NCI-H82 (cell line): ENCODE results near the gene LRRC18.

Experiments
- DNase-seq: peaks from one replicate; lab custom pipeline; 2025; lab: John Stamatoyannopoulos, UW

The LRRC18 gene

GRCh38 chr10:48907730-48908129 lies 31.9 kb downstream of the LRRC18 start:
- no peak for DNase-seq

- DNase-seq, result no peak
Measured at GRCh38 chr10:48906841-48907240, 32.8 kb downstream of the LRRC18 start.

- no peak for DNase-seq
Measured at GRCh38 chr10:48905311-48905710, 34.3 kb downstream of the LRRC18 start.

GRCh38 chr10:48904861-48905260 lies 34.8 kb downstream of the LRRC18 start:
- no peak for DNase-seq

- no peak for DNase-seq
Measured at GRCh38 chr10:48903151-48903550, 36.5 kb downstream of the LRRC18 start.

- DNase-seq, result no peak
Measured at GRCh38 chr10:48902096-48902495, 37.5 kb downstream of the LRRC18 start.

- DNase-seq, result no peak
Measured at GRCh38 chr10:48901319-48901718, 38.3 kb downstream of the LRRC18 start.

GRCh38 chr10:48900371-48900801 lies 39.3 kb downstream of the LRRC18 start:
- no peak for DNase-seq

- DNase-seq, result no peak
Measured at GRCh38 chr10:48899781-48900180, 39.9 kb downstream of the LRRC18 start.

- DNase-seq, result no peak
Measured at GRCh38 chr10:48898426-48898825, 41.2 kb downstream of the LRRC18 start.

- no peak for DNase-seq
Measured at GRCh38 chr10:48897441-48897790, 42.2 kb downstream of the LRRC18 start.

- no peak for DNase-seq
Measured at GRCh38 chr10:48896756-48897440, 42.7 kb downstream of the LRRC18 start.

- DNase-seq, result no peak
Measured at GRCh38 chr10:48895803-48896195, 43.8 kb downstream of the LRRC18 start.

- no peak for DNase-seq
Measured at GRCh38 chr10:48894911-48895802, 44.5 kb downstream of the LRRC18 start.

- DNase-seq, result no peak
Measured at GRCh38 chr10:48890888-48891850, 48.5 kb downstream of the LRRC18 start.

- DNase-seq, result no peak
Measured at GRCh38 chr10:48887982-48888381, 51.7 kb downstream of the LRRC18 start.

- DNase-seq, result peak; percentile 22
Measured at GRCh38 chr10:48885376-48885775, 54.3 kb downstream of the LRRC18 start.

- DNase-seq, result no peak
Measured at GRCh38 chr10:48884179-48885045, 55.2 kb downstream of the LRRC18 start.

- no peak for DNase-seq
Measured at GRCh38 chr10:48883701-48884100, 55.9 kb downstream of the LRRC18 start.

GRCh38 chr10:48882881-48883280 lies 56.8 kb downstream of the LRRC18 start:
- DNase-seq, result no peak

GRCh38 chr10:48881937-48882336 lies 57.7 kb downstream of the LRRC18 start:
- no peak for DNase-seq
